NCI-H2081 treated with DMSO at 0.1 percent for 48 hours (cell line): Measurements from ENCODE around the gene MSANTD1.

Experiments used
- DNase-seq: peaks from one replicate; lab custom pipeline; 2025; lab: John Stamatoyannopoulos, UW

The MSANTD1 gene

GRCh38 chr4:3303923-3304710 lies 55.2 kb downstream of the MSANTD1 start:
- DNase-seq: no peak

GRCh38 chr4:3304831-3305609 lies 56.1 kb downstream of the MSANTD1 start:
- no peak for DNase-seq

- no peak for DNase-seq
Measured at GRCh38 chr4:3305610-3306371, 56.8 kb downstream of the MSANTD1 start.
